Activated CD4-positive, alpha-beta T cell treated with anti-CD3 and anti-CD28 coated beads, Interleukin-10, Interleukin-2, amounts not matched to agents 100 ng/mL and 50 ng/mL, durations not matched to agents 16 hours and 8 hours (primary cell): ENCODE results near the gene KHDC3L.
"Not testable (repeated sequence)": the region's sequence is repeated elsewhere in the genome, so short reads cannot be mapped to it uniquely, and the experiment has no call there.

Source experiments
- DNase-seq: peaks from one replicate; pipeline ENCODE4 v3.0.0-alpha.2; 2020

The KHDC3L gene

DNA sequence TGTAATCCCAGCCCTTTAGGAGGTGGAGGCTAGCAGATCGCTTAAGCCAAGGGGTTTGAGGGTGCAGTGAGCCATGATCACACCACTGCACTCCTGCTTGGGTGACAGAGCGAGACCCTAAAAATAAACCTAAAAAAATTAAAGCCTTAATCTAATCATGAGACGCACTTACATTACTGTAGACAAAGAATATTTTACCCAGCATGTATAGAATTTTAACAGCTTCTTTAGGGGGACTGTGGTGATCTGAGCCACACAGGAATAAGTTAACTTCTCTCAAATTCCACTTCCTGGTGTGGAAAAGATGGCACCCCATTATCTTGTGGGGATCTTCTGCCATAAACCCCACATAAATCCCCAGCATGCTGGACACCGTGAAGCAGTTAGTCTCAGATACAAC, 9.5 kb downstream of the KHDC3L start:
- no peak for DNase-seq

- no peak for DNase-seq
Measured at GRCh38 chr6:73372516-73372915, 10.1 kb downstream of the KHDC3L start.

- DNase-seq, result no peak
Measured at GRCh38 chr6:73375216-73375615, 12.8 kb downstream of the KHDC3L start.

- DNase-seq, result no peak
Measured at GRCh38 chr6:73377225-73377624, 14.8 kb downstream of the KHDC3L start.

DNA sequence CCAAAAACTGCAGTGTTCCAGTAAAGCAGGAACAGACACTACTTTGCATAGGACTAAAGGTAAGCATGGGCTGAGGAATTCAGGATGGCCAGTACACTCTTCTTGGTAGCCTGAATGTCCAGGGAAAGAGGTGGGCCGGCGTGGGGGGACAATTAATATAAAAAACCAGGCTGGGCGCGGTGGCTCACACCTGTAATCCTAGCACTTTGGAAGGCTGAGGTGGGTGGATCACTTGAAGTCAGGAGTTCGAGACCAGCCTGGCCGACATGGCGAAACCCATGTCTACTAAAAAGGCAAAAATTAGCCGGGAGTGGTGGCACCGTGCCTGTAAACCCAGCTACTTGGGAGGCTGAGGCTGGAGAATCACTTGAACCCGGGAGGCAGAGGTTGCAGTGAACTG, 19.1 kb downstream of the KHDC3L start:
- not testable (repeated sequence) for DNase-seq

DNA sequence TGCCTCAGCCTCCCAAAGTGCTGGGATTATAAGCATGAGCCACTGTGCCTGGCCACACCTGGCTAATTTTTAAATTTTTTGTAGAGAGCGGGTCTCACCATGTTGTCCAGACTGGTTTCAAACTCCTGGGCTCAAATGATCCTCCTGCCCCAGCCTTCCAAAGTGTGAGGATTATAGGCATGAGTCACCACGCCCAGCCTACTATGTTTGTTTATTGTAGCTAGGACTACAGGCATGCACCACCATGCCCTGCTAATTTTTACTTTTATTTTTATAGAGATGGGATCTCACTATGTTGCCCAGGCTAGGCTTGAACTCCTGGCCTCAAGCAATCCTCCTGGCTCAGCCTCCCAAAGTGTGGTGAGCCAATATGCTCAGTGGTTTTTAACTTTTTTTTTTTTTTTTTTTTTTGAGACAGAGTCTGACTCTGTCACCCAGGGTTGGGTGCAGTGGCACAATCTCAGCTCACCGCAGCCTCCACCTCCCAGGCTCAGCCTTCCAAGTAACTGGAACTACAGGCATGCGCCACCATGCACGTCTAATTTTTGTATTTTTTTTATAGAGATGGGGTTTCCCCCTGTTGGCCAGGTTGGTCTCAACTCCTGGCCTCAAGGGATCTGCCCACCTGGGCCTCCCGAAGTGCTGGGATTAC, 20.1 kb downstream of the KHDC3L start:
- DNase-seq, result no peak

GRCh38 chr6:73388433-73388799, 26.0 kb downstream of the KHDC3L start:
- no peak for DNase-seq

- peak; percentile 80 for DNase-seq
Measured at GRCh38 chr6:73388800-73389512, 26.5 kb downstream of the KHDC3L start.

- no peak for DNase-seq
Measured at GRCh38 chr6:73389854-73390253, 27.4 kb downstream of the KHDC3L start.

DNA sequence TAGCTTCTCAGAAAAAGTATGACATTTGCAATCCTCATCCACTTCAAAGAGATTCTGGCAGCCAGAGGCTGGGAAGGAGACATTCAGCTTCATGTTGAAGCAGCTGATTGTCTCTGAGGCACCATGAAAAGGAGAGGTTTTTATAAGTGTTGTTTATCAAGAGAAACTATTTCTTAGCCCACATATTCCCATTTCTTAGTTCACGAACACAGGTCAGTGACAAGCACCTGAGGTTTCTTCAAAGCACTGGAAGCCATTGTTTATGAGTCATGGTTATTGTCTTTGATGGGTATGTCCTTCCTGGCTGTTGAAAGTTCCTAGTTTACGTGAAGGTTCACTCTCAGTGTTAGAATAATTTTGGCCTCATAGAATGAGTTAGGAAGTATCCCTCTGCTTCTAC, 29.2 kb downstream of the KHDC3L start:
- DNase-seq, result no peak

DNA sequence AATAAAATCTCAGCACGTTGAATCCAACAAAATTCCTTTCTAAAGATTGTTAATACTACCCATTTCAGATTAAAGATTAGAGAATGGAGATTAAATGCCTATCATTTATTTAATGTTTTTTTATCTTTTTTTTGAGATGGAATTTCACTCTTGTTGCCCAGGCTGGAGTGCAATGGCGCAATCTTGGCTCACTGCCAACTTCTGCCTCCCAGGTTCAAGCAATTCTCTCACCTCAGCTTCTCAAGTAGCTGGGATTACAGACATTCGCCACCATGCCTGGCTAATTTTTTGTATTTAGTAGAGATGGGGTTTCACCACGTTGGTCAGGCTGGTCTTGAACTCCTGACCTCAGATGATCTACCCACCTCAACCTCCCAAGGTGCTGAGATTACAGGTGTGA, 29.7 kb downstream of the KHDC3L start:
- DNase-seq, result not testable (repeated sequence)

GRCh38 chr6:73393278-73393677, 30.8 kb downstream of the KHDC3L start:
- DNase-seq, result no peak

DNA sequence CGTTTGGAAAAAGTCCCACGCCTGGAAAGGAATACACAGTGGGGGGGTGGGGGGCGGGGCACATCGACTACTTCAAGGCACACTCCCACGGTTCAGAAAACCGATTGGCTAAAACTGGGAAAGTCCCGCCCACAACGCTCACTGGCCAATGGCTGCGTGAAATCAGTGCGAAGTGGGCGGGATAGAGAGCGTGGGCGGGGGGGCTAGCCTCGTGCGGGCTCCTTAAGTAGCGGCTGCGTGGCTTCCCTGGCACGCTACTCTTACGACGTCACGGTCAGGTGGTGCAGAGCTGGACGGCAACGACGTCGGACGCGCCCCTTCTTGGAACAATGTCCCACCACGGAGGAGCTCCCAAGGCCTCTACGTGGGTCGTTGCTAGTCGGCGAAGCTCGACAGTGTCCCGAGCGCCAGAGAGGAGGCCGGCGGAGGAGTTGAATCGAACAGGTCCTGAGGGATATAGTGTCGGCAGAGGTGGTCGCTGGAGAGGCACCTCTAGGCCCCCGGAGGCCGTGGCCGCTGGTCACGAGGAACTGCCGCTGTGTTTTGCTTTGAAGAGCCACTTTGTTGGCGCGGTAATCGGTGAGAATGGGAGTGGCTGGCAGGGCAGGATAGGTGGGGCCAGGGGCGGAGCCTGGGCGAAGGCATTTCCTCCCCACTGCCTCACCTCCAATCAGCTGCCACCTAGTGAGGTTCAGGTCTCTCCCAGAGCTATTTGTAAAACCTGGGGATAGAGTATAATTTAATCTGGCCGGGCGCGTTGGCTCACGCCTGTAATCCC, 32.3 kb downstream of the KHDC3L start, which contains the start of gene DDX43:
Gene DDX43 (plus strand): TSS at position 252 of the 778 bp plus-strand sequence. CDS start 78 bp downstream, at position 330.
- DNase-seq, result peak; percentile 41

- DNase-seq, result no peak
Measured at GRCh38 chr6:73395875-73396274, 33.4 kb downstream of the KHDC3L start.

GRCh38 chr6:73400656-73401055, 38.2 kb downstream of the KHDC3L start:
- DNase-seq, result no peak

DNA sequence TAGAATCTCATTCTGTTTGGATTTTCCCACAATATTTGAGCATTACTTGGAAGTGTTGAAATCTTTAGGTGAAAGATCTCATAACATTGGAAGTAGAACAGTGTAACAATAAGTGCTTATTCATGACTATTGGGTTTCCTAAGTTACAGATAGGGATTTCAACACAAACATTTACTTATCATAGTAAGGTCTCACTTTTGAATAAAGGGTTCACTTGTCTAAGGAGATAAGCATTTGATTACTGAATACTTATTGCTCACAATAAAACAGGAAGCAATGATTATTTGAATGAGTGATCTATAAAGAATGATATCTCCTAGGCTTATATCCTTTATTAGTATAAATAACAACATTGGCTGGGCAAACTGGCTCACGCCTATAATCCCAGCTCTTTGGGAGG, 46.9 kb downstream of the KHDC3L start:
- DNase-seq, result no peak

- DNase-seq, result no peak
Measured at GRCh38 chr6:73413102-73413501, 50.6 kb downstream of the KHDC3L start.
